HepG2 (cell line): ENCODE measurements around the gene MCM3AP. TPM values are rescaled to one million over a fixed set of nuclear protein-coding genes. Genes with fewer than 3 reads are reported as not detected.

Experiments
- ATAC-seq: fragments of 200-7000 bp; cut with Tn5 transposase; 3 replicates; pipeline ENCODE4 v1.9.1; 2020; ENCODE audit warnings: mild to moderate bottlenecking, moderate library complexity
- BruUV-seq: library from RNA; stranded (reverse); fragments of 400-500 nt; replicated peaks from 2 replicates; lab custom pipeline; 2021; lab: Mats Ljungman, UMichigan
- CTCF ChIA-PET: fragments of 300-600 bp; formaldehyde crosslinking; extraction: SDS; loops from one replicate; lab custom pipeline; 2021; ENCODE audit warnings: low total read pairs, inconsistent platforms, low intra/inter-chr PET ratio; lab: Yijun Ruan, JAX
- POLR2A ChIA-PET: fragments of 350-600 bp; sonication (Branson Sonifier 250); formaldehyde crosslinking; loops from one replicate; lab custom pipeline; 2020; ENCODE audit warnings: antibody characterized with exemption, inconsistent platforms; lab: Yijun Ruan, JAX
- DNase-seq: peaks from one replicate; pipeline ENCODE4 v3.0.0-alpha.2; 2015; ENCODE audit warnings: low spot score
- FAIRE-seq: peaks from 3 replicates; lab custom pipeline; 2011; peaks lifted over from hg19 to GRCh38; lab: Jason Lieb, UNC
- H2AFZ ChIP-seq: one replicate; pipeline ENCODE4 v1.6.1; 2011; ENCODE audit warnings: low read length, inconsistent platforms
- H3K27ac ChIP-seq: fragments of 300-600 bp; 3 replicates; pipeline ENCODE4 v1.8.0; 2011; ENCODE audit warnings: mixed run types, mild to moderate bottlenecking, mixed read lengths, low read length, inconsistent platforms; ENCODE audit not compliant: insufficient read depth; ENCODE audit errors: extremely low read length
- H3K27me3 ChIP-seq, 2 experiments: fragments of 200-600 bp in 1 of 2; 2 replicates in 1 of 2; 3 replicates in 1 of 2; pipeline versions ENCODE4 v1.6.0 to v1.8.0; 2011; ENCODE audit warnings: low read length in 2 of 2, mild to moderate bottlenecking in 2 of 2, moderate library complexity in 2 of 2, inconsistent platforms in 1 of 2; ENCODE audit not compliant: insufficient read depth in 2 of 2, control insufficient read depth in 1 of 2
- H3K36me3 ChIP-seq, 2 experiments: fragments of 200-600 bp in 1 of 2; replicated peaks in 1 of 2; 2 replicates in 1 of 2; 3 replicates in 1 of 2; pipeline versions ENCODE4 v1.5.1 to v1.8.0; 2011; ENCODE audit warnings: low read length in 2 of 2, inconsistent platforms in 1 of 2; ENCODE audit not compliant: insufficient read depth in 2 of 2, control insufficient read depth in 1 of 2
- H3K4me1 ChIP-seq: 2 replicates; pipeline ENCODE4 v1.5.1; 2012; ENCODE audit warnings: low read length, inconsistent platforms; ENCODE audit not compliant: insufficient read depth
- H3K4me2 ChIP-seq: 2 replicates; pipeline ENCODE4 v1.6.0; 2011; ENCODE audit warnings: low read depth, low read length, inconsistent platforms
- H3K4me3 ChIP-seq, 3 experiments: fragments of 200-600 bp in 1 of 3; sonication (generic), shearing (Covaris generic) in 1 of 3; replicated peaks in 1 of 3; 2 replicates each; pipeline ENCODE4 v1.5.1; 2011 to 2016; ENCODE audit warnings: low read length in 3 of 3, inconsistent platforms in 2 of 3, low read depth in 2 of 3, mild to moderate bottlenecking in 2 of 3, control low read depth in 1 of 3, mixed read lengths in 1 of 3; ENCODE audit not compliant: insufficient read depth in 1 of 3
- H3K79me2 ChIP-seq: one replicate; pipeline ENCODE4 v1.6.1; 2011; ENCODE audit warnings: low read length, inconsistent platforms; ENCODE audit not compliant: insufficient read depth
- H3K9ac ChIP-seq: 2 replicates; pipeline ENCODE4 v1.6.0; 2011; ENCODE audit warnings: mild to moderate bottlenecking, low read depth, low read length, inconsistent platforms; ENCODE audit not compliant: insufficient read depth
- H3K9me3 ChIP-seq: 2 replicates; pipeline ENCODE4 v1.5.1; 2012; ENCODE audit warnings: mild to moderate bottlenecking, low read length
- H4K20me1 ChIP-seq: 2 replicates; pipeline ENCODE4 v1.6.0; 2011; ENCODE audit warnings: inconsistent platforms, mild to moderate bottlenecking, low read length, moderate library complexity; ENCODE audit not compliant: insufficient read depth
- AGO2 ChIP-seq: fragments of 200-400 bp; formaldehyde crosslinking; optimal IDR thresholded peaks from 2 replicates; pipeline ENCODE3; 2017; ENCODE audit warnings: mild to moderate bottlenecking, low read depth, low read length, moderate library complexity
- ATAD3A ChIP-seq: sonication (generic); formaldehyde crosslinking; IDR thresholded peaks from 2 replicates; pipeline ENCODE4 v1.4.0; 2020; ENCODE audit warnings: missing genetic modification reagents
- ETV5 ChIP-seq: IDR thresholded peaks from 2 replicates; pipeline ENCODE4 v1.6.1; 2018; ENCODE audit warnings: missing biosample characterization, missing genetic modification reagents, inconsistent platforms, borderline replicate concordance
- NFKBIZ ChIP-seq: IDR thresholded peaks from 2 replicates; pipeline ENCODE4 v1.6.1; 2018; ENCODE audit warnings: missing genetic modification reagents, missing compliant biosample characterization
- ZBTB33 ChIP-seq: sonication (generic); formaldehyde crosslinking; IDR thresholded peaks from 2 replicates; pipeline ENCODE4 v1.4.0; 2020; ENCODE audit warnings: missing genetic modification reagents
- ZBTB38 ChIP-seq: sonication (generic); formaldehyde crosslinking; IDR thresholded peaks from 2 replicates; pipeline ENCODE4 v1.5.1; 2020; ENCODE audit warnings: mild to moderate bottlenecking, missing genetic modification reagents
- ZNF30 ChIP-seq: sonication (generic); formaldehyde crosslinking; IDR thresholded peaks from 2 replicates; pipeline ENCODE4 v1.5.0; 2020; ENCODE audit warnings: mild to moderate bottlenecking, missing genetic modification reagents
- ZNF629 ChIP-seq: sonication (generic); formaldehyde crosslinking; conservative IDR thresholded peaks from 2 replicates; pipeline ENCODE4 v1.5.0; 2020; ENCODE audit warnings: missing genetic modification reagents
- ZUFSP ChIP-seq: sonication (generic); formaldehyde crosslinking; IDR thresholded peaks from 2 replicates; pipeline ENCODE4 v1.9.0; 2021; ENCODE audit warnings: missing genetic modification reagents, mild to moderate bottlenecking, borderline replicate concordance
- WGBS: methylation state at CpG from one replicate; pipeline ENCODE4 v1.1.6; 2017; ENCODE audit warnings: low lambda C conversion rate; 5-methylcytosine and 5-hydroxymethylcytosine counted together
- in situ Hi-C: cut with HindIII; loops from 2 replicates; pipeline ENCODE4 v1.10.0; 2017; ENCODE audit warnings: low pct_unique_long_range_greater_than_20kb; ENCODE audit not compliant: extremely low pct_ligation_motif_present
- intact Hi-C: fragments of 100-400 bp; cut with micrococcal nuclease; formaldehyde crosslinking; loops from one replicate; pipeline ENCODE4 v1.10.0; 2022; ENCODE audit not compliant: unreplicated experiment
- polyA plus RNA-seq, 8 experiments: library from polyadenylated mRNA; depleted of rRNA in 3 of 8; stranded (reverse) in 7 of 8; unstranded in 1 of 8; fragments of >200 nt; fragmentation: Illumina TruSeq in 4 of 8; extraction: Trizol in 4 of 8; gene quantifications; 2 replicates each; pipeline versions ENCODE4 v1.2.1 to v1.2.3, GENCODE V29; 2011 to 2016; ENCODE audit warnings: low read depth in 4 of 8, missing spikeins in 1 of 8, mixed read lengths in 1 of 8; ENCODE audit not compliant: insufficient read depth in 1 of 8
- total RNA-seq, 5 experiments: library from RNA; depleted of rRNA; stranded (reverse); fragments of >200 nt; fragmentation: Illumina TruSeq; extraction: Trizol; gene quantifications; 2 replicates each; pipeline ENCODE4 v1.2.3, GENCODE V29; 2016; ENCODE audit warnings: low read depth in 1 of 5

Gene MCM3AP
- total and polyA plus RNA-seq, 2 of the 13 experiments (the other 11 are each of a cell fraction or from before 2014, with no cell fraction given): 27.0 to 54.7 TPM

- peaks cover 0 to 1% of the 10 kb centered on the region in 2 experiments; a peak in 1 of 5 replicates for H3K36me3 ChIP-seq
- H3K27ac ChIP-seq: no peak overlapping the region
- POLR2A ChIA-PET: no interaction called here
- no peak overlapping the region for H3K4me2 ChIP-seq
- no peak overlapping the region for H3K9ac ChIP-seq
- BruUV-seq: no TSS peak
- FAIRE-seq (no peak), DNase-seq (no peak), ATAC-seq (no peak)
- no peak overlapping the region for H2AFZ ChIP-seq
- CTCF ChIA-PET: no interaction called here
- TF ChIP-seq ZUFSP: no peak
- TF ChIP-seq ZNF629 (CRISPR knock-in tag): peak; percentile 68
- no peaks in the 10 kb centered on the region for H3K9me3 ChIP-seq
- H3K27me3 ChIP-seq: no peaks in the 10 kb centered on the region
- H4K20me1 ChIP-seq: no peaks in the 10 kb centered on the region
- 96% methylated on average over 13 of the region's 14 CpGs for WGBS
- peaks cover 29% of the 10 kb centered on the region for H3K4me1 ChIP-seq
- no peak overlapping the region for H3K4me3 ChIP-seq
- peaks cover 12% of the 10 kb centered on the region for H3K79me2 ChIP-seq
- in situ Hi-C loops (no loop called here), intact Hi-C loops (no loop called here)
These were observed 31.4 kb upstream of the MCM3AP start for GRCh38 chr21:46316708-46317324.

GRCh38 chr21:46314441-46315020 is 29.1 kb upstream of the MCM3AP start:
- Histone ChIP-seq H3K27ac (no peak overlapping the region), H3K9me3 (no peaks in the 10 kb centered on the region), H3K79me2 (no peaks in the 10 kb centered on the region), H3K27me3 (no peaks in the 10 kb centered on the region), H3K4me2 (no peak overlapping the region), H3K4me3 (no peak overlapping the region), H4K20me1 (no peaks in the 10 kb centered on the region), H3K36me3 (peaks cover 0 to 1% of the 10 kb centered on the region in 2 experiments; a peak in 1 of 5 replicates), H3K4me1 (peaks cover 14% of the 10 kb centered on the region), H2AFZ (no peak overlapping the region), H3K9ac (no peak overlapping the region)
- WGBS: 91% methylated on average over 12 of the region's 22 CpGs
- in situ Hi-C loops (no loop called here), intact Hi-C loops (no loop called here)
- no peak for DNase-seq
- CTCF ChIA-PET: no interaction called here
- no peak for FAIRE-seq
- no peak for ATAC-seq
- POLR2A ChIA-PET: no interaction called here
- TF ChIP-seq AGO2: peak; percentile 26
- TF ChIP-seq ZBTB33 (CRISPR knock-in tag): 0 out of 2 replicates have a peak, but pooled peaks have one; percentile 14
- no peak for TF ChIP-seq ZNF30 (CRISPR knock-in tag)
- TF ChIP-seq NFKBIZ (CRISPR knock-in tag): no peak
- no peak for TF ChIP-seq ETV5 (CRISPR knock-in tag)
- TF ChIP-seq ZBTB38 (CRISPR knock-in tag): peak; percentile 26; the same call in 1 of the 2 replicates
- no peak for TF ChIP-seq ATAD3A
- BruUV-seq: no TSS peak
